Measurements from ENCODE around the gene UBALD2.
"Not testable (repeated sequence)": the region's sequence is repeated elsewhere in the genome, so short reads cannot be mapped to it uniquely, and the experiment has no call there.

- TF ChIP-seq CTCF (IDR thresholded peaks at IDR 0.05); POLR2A (IDR thresholded peaks at IDR 0.05); POLR2AphosphoS5 (IDR thresholded peaks at IDR 0.05; ENCODE audit: insufficient read depth in 1 of 2, low read depth in 1 of 2): not testable (repeated sequence)
Measured at GRCh38 chr17:76244721-76245120, 20.4 kb upstream of the UBALD2 start.

Measured in vagina (tissue), 2 donors.